Germinal center (tissue), 1 donor: ENCODE results near the gene MAP7D2.

Experiments used
- DNase-seq: peaks from one replicate; pipeline ENCODE4 v3.0.0; 2012; ENCODE audit warnings: mixed read lengths, low spot score

MAP7D2 gene

DNA sequence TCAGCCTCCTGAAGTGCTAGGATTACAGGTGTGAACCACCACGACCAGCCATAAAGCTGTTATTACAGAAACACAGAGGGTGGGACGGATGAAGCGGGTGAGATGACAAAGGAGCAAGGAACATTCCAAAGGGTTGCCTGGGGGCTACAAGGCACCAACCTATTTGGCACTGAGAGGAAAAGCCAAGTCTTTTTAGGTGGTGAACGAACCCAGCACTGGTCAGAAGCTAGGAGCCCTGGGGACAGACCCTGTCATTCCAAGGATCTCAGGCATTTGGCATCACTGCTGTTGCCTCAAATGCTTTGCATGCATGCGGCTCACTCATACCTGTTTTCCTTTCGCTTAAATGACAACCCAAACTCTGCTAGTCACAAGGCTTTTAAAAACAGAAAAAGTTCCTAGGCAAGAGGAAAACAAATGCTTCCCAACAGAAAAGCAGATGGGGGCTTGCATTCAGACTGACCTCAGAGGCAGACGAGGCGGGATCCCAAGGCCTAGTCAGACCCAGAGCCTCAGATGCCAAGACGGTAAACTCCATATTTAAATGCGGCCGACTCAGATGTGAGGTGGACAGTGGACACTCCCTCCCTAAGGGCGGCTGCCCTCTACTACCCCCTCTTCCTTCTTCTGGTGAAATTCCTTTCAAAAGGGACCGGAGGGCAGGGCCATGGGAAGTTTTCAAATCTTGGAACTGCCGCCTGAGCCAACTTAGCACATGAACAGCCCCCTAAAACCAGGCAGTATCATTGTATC, 4.5 kb downstream of the MAP7D2 start:
- no peak for DNase-seq

GRCh38 chrX:20111271-20111670, 5.4 kb downstream of the MAP7D2 start:
- DNase-seq, result no peak

- DNase-seq, result no peak
Observed at GRCh38 chrX:20101934-20102581, 14.6 kb downstream of the MAP7D2 start.

DNA sequence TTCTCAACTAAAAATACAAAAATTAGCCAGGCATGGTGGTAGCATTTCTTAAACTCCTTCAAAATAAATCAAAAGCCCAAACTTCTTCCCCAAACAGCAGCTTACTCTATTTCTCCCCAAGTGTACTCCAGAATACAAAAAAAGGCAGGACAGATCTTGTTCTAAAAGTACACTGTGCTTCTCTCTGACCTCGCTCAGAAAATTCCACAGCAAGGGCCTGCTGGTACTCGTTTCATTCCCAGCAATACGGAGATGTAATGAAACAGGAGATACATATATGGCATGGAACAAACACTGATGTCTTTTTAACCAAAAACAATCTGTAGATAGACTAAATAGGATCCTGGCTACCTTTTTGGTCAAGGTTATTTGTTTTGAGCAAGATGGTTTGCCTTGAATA, 25.2 kb downstream of the MAP7D2 start:
- no peak for DNase-seq

- DNase-seq, result no peak
Observed at GRCh38 chrX:20089845-20090244, 26.9 kb downstream of the MAP7D2 start.

DNA sequence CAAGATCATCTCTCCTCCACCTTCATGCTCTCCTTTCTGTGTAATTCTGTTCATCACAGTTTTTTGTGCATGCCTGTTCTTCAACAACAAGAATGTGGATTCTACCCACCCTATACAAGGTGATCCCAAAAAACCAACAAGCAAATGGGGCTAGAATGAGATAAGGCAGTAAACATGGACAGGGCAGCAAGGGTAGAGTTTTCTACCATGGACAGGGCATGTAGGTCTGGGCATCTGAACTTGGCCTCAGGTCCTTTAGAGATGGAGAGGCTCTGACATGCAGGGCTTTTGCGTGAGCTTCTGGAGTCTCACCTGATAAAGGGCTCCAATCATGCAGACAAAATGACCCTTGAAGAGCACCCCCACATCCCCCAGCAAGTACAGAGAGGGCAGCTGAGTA, 36.4 kb downstream of the MAP7D2 start:
- no peak for DNase-seq

DNA sequence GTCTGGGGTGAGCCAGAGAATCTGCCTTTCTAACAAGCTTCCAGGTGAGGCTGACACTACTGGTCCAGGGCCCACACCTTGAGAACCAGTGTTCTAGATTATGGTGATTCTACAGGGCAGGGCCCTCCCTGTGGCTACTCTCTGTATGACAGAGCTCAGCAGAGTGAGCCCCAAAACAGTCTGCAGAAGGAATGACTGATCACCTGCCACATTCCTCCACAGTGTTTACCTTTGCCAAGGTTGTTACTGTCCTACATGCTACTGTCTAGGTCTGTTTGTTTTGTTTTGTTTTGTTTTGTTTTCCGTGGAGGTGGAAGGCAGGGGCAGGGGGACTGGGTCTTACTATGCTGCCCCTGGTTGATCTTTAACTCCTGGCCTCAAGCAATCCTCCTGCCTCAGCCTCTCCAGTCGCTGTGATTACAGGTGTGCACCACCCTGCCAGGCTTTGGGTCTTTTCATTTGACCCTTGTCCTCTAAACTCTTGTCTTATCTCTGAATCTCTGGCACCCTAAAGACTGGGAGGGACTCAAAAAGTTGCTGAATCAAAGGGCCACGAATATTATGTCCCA, 45.1 kb downstream of the MAP7D2 start:
- no peak for DNase-seq

- DNase-seq, result peak; percentile 3
Observed at GRCh38 chrX:20067709-20068561, 48.8 kb downstream of the MAP7D2 start.

DNA sequence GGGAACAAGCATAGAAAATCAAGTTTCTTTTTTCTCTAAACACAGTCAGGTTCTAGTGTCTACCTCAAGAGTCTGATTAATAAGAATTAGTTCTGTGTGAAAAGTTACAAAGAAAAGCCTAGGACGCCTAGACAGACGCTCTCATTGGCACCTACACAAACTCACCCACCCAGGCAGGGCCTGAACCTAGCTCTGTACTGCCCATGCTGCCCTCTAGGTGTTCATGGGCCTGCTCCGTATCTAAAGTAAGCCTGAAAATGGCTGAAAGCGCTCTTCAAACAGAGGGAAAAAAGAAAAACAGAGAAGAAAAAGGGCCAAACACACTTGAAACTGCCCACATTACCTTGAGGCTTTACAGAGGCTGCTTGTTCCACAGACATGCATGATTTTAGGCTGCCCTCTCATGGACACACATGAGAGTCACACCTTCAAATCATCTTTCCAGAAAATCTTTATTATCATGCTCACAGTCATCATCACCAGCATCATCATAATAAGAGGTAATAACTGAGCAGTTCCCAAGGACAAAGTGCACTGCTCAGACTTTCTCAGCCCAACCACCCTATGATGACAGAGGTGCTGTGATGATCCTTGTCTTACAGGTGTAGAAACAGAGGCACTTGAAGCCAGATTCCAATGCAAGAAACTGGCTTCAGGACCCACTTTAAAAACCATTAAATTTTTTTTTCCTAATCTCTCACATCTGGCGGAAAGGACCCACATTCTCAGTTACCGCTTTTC, 49.6 kb downstream of the MAP7D2 start:
- peak; percentile 30 for DNase-seq

DNA sequence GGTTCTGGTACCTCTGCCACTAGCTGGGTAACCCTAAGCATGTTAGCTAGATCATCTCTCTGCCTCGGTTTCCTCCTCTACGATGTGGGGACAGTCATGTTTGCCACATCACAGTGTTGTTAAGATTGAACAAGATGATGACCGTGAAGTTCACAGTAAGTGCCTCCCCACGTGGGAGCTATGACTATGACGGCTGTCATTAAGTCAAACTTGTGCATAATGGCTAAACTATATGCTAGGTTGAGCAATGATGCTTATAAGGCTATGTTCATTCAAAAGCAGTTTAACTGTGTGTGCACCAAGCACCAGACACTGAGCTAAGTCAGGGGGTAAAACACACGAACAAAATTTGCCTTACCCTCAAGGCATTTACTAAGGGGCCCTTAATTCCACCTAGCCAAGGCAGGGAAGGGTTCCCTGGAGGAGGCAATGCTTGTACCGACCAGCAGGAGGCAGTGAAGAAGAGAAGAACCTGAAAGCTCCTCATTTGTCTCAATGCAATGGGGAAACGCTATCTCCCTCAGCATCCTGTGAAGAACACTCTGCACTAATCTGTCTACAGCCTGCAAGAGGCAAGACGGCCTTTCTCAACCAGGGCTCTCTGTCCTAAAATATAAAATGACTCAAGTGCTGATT, 52.9 kb downstream of the MAP7D2 start:
- DNase-seq, result peak; percentile 18

DNA sequence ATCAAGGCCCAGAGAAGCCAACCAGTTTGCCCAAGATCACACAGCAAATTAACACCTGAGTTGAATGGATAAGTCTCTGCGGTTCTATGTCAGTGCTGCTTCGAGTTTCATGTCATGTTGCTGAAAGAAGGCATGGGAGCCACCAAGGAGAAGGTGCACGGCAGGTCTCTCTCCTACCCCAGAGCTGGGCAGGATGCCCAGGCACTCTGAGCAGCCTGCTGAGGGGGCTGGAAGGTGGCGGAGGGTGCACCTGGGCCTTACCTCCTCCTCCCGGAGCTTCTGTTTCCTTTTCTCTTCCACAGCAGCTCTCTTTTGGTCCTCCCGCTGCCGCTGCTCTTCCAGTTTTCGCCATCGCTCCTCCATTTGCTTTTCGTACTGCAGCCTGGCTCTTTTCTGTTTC, 53.6 kb downstream of the MAP7D2 start:
- DNase-seq, result no peak

DNA sequence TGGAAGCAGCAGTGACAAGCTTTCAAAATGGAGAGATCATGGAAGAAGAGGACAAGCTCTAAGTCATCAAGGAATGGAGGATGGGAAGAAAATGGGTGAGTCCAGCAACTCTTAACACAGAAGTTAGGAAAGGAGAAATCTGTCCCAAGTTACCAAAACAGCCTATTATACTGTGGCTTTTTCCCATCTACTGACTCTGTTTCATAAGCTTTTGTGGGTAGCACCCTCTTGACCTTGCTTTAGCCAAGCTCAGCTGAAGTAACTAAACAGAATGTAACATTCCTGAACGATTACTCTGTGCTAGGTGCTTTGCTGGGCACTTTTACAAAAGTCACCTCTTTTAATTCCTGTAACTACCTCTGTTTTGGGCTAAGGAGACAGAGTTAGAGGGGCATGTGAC, 54.9 kb downstream of the MAP7D2 start:
- DNase-seq, result no peak

GRCh38 chrX:20060961-20061748, 55.6 kb downstream of the MAP7D2 start:
- peak; percentile 70 for DNase-seq

DNA sequence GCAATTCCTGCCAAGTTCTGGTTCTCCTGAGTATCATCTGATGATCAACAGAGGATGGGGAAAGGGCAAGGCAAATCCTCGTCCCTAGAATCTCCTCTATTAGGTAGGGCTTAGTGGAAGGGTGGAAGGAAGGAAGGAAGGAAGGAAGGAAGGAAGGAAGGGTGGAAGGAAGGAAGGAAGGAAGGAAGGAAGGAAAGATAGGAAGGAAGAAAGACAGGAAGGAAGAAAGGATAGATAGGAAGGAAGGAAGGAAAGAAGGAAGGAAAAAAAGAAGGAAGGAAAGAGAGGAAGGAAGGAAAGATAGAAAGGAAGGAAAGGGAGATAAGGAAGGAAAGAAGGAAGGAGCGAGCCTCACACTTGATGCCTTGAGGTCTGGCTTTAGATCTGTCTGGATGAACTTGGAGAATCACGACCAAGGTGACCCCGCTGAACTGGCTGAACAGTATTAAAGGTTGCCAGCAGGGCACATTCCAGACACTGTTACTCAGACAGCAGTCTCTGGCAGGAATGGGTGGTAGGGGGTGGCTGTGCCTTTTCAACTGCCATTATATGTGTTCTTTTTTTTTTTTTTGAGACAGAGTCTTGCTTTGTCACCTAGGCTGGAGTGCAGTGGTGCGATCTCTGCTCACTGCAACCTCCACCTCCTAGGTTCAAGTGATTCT, 57.1 kb downstream of the MAP7D2 start:
- DNase-seq, result no peak

DNA sequence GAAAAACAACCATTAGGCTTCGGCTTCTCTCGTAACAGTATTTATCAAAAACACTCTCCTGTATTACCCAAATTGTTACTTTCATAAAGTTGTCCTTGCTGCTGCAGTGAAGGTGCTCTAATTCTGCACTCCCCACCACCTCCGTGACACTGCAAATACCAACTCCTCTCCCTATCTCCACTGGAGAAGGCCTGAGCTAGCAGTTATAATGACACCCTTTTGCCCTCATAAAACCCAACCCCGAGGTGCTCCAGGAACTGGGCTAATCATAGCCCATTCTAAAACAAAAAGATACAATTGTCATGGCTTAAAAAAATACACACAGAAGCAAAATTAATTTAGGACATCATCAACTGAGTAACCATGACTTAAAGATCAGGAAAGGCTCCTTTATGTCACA, 59.2 kb downstream of the MAP7D2 start:
- no peak for DNase-seq

GRCh38 chrX:20056704-20057103, 60.0 kb downstream of the MAP7D2 start:
- DNase-seq, result no peak

GRCh38 chrX:20053537-20053936, 63.2 kb downstream of the MAP7D2 start:
- DNase-seq, result no peak

GRCh38 chrX:20046864-20047263, 69.8 kb downstream of the MAP7D2 start:
- no peak for DNase-seq

DNA sequence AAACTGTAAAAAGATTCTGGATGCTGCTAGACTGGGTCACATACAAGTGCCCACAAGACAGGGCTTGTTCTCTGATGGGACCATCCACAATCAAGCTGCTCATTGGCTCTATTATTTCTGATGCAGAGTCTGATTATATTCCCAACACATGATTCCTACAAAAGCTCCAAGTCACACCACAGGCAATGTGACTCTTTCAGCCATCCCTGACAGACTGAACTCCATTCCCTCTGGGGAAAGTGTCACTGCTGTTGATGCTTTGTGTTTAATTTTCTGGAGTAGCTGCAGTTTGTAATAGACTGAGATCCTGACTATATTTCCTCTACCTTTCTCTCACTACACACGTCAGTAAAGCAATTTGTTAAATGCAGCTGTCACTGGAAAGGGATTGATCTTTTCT, 70.5 kb downstream of the MAP7D2 start:
- DNase-seq, result no peak

GRCh38 chrX:20042221-20042620, 74.5 kb downstream of the MAP7D2 start:
- DNase-seq, result no peak
